ENCODE measurements around the gene BPIFB2.

BPIFB2 gene

DNA sequence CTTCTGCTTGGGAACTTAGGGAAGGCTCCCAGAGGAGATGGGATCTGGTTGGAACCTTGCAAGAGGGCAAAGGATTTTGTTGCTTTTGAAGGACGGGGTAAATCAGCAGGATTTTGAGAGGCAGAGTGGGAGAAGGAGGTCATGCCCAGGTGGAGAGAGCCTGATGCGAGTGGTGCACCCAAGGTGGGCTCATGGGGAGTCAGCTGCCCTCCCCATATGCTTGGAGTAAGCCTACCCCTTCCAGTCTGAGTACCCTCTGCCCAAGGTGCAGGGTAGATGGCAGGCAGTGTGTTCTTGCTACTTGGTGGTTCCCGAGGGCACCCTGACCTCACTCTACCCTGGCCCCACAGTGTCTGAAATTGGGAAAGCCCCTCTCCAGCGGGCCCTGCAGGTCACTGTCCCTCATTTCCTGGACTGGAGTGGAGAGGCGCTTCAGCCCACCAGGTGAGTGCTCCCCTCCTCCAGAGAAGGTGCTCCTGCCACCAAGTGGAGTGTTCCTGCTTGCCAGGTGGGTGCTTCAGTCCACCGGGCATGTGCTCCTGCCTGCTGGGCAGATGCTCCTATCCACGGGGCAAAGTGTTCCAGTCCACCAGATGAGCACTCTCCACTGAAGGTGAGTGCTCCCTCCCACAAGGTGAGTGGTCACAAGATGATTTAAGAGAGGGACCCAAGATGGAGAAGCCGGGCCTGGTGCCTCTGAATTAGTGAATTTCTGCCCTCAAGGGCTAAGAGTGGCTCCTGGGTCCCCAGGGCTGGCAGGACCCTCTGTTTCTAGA lies 3.4 kb downstream of the BPIFB2 start:
- Histone ChIP-seq H2AFZ (ENCODE audit: low read depth) (no peak overlapping the region), H3K9ac (no peak overlapping the region), H3K79me2 (ENCODE audit: insufficient read depth, low read depth) (no peaks in the 10 kb centered on the region), H3K36me3 (ENCODE audit: insufficient read depth) (no peaks in the 10 kb centered on the region), H3K27ac (no peak overlapping the region), H3K4me3 (IDR thresholded peaks at IDR 0.05; ENCODE audit: insufficient read depth, low read depth, low read length) (no peak overlapping the region), H3K4me1 (ENCODE audit: low read depth, poor library complexity, severe bottlenecking) (no peaks in the 10 kb centered on the region), H3K4me2 (no peak overlapping the region), H4K20me1 (ENCODE audit: insufficient read depth) (no peaks in the 10 kb centered on the region), H3K27me3 (ENCODE audit: insufficient read depth, low read depth) (peaks cover 45% of the 10 kb centered on the region)
- TF ChIP-seq CTCF (conservative IDR thresholded peaks at IDR 0.05; ENCODE audit: low read depth, low read length): no peak

DNA sequence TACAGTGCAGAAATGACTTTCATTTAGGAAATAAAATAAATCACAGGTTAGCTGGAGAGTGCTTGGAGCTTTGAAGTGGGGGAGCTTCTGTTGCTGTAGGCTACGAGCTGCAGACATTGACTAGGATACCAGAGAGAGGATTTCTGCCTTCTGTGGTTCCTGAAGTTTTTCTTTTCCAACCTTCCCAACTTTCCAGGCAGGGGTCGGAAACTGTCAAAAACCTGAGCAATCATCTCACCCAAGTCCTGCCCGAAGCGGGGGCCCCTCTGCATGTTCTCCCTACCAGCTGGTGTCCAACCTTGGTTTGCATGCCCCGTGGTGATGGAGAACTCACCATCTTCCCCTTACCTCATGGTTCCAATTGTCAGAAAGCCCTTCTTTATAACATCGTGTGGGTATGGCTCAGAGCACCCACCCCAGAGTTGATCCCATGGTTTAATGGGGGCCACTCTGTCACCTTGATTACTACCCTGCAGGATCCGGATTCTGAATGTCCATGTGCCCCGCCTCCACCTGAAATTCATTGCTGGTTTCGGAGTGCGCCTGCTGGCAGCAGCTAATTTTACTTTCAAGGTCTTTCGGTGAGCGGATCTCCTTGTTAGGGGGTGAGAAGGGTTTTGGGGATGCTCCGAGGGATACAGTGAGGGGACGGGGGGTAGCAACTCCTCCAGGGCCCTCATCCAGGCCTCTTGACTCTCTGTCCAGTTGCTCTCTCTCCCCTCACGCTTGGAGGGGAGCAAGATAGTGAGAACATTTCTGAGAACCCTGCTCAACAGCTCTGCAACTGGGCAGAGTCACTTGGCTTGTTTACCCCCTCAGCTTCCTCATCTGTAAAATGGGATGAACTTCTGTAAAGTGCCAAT lies 5.1 kb downstream of the BPIFB2 start:
- H3K27me3 ChIP-seq (ENCODE audit: insufficient read depth, low read depth): peaks cover 57% of the 10 kb centered on the region

DNA sequence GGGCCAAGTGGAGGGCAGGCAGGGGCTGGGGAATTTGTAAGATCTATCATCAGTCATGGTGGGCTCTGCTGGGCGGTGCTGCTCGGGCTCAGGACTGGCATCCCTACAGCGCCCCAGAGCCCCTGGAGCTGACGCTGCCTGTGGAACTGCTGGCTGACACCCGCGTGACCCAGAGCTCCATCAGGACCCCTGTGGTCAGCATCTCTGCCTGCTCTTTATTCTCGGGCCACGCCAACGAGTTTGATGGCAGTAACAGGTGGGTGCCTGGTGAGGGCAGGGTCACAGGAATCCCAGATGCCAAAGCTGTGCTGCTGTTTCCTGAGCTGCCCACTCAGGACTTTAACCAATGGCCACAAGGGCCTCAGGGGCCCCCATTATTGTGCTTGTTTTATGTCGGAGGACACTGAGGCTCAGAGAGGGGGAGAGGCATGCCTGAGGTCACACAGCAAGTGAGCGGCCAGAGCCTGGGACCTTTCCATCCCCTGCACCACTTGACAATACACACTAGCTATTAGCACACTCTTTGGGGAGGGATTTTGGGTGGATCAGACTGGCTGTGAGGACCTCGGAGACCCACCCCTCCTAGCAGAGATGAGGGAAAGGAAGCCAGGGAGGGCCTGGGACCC lies 6.3 kb downstream of the BPIFB2 start:
- no peak overlapping the region for H3K4me2 ChIP-seq
- H3K9ac ChIP-seq: no peak overlapping the region
- H3K4me1 ChIP-seq (ENCODE audit: low read depth, poor library complexity, severe bottlenecking): no peaks in the 10 kb centered on the region
- no peaks in the 10 kb centered on the region for H4K20me1 ChIP-seq (ENCODE audit: insufficient read depth)
- no peak for TF ChIP-seq CTCF (conservative IDR thresholded peaks at IDR 0.05; ENCODE audit: low read depth, low read length)
- no peak overlapping the region for H3K27ac ChIP-seq
- H3K27me3 ChIP-seq (ENCODE audit: insufficient read depth, low read depth): peaks cover 61% of the 10 kb centered on the region
- no peak overlapping the region for H3K4me3 ChIP-seq (IDR thresholded peaks at IDR 0.05; ENCODE audit: insufficient read depth, low read depth, low read length)
- no peaks in the 10 kb centered on the region for H3K79me2 ChIP-seq (ENCODE audit: insufficient read depth, low read depth)
- no peaks in the 10 kb centered on the region for H3K36me3 ChIP-seq (ENCODE audit: insufficient read depth)
- H2AFZ ChIP-seq (ENCODE audit: low read depth): no peak overlapping the region

More for the DNA sequence above, 5.1 kb downstream of the BPIFB2 start:
- H3K4me3 ChIP-seq (IDR thresholded peaks at IDR 0.05; ENCODE audit: insufficient read depth, low read depth, low read length): no peak overlapping the region
- no peak overlapping the region for H3K27ac ChIP-seq
- no peak overlapping the region for H2AFZ ChIP-seq (ENCODE audit: low read depth)
- no peaks in the 10 kb centered on the region for H3K36me3 ChIP-seq (ENCODE audit: insufficient read depth)
- no peak overlapping the region for H3K4me2 ChIP-seq
- no peak for TF ChIP-seq CTCF (conservative IDR thresholded peaks at IDR 0.05; ENCODE audit: low read depth, low read length)
- H4K20me1 ChIP-seq (ENCODE audit: insufficient read depth): no peaks in the 10 kb centered on the region
- H3K4me1 ChIP-seq (ENCODE audit: low read depth, poor library complexity, severe bottlenecking): no peaks in the 10 kb centered on the region
- no peak overlapping the region for H3K9ac ChIP-seq
- H3K79me2 ChIP-seq (ENCODE audit: insufficient read depth, low read depth): no peaks in the 10 kb centered on the region

GRCh38 chr20:33014336-33015113 lies 7.0 kb downstream of the BPIFB2 start:
- Histone ChIP-seq H3K36me3 (ENCODE audit: insufficient read depth) (no peaks in the 10 kb centered on the region), H3K4me2 (no peak overlapping the region), H2AFZ (ENCODE audit: low read depth) (no peak overlapping the region), H3K4me1 (ENCODE audit: low read depth, poor library complexity, severe bottlenecking) (no peaks in the 10 kb centered on the region), H4K20me1 (ENCODE audit: insufficient read depth) (no peaks in the 10 kb centered on the region), H3K4me3 (IDR thresholded peaks at IDR 0.05; ENCODE audit: insufficient read depth, low read depth, low read length) (no peak overlapping the region), H3K27me3 (ENCODE audit: insufficient read depth, low read depth) (peaks cover 68% of the 10 kb centered on the region), H3K79me2 (ENCODE audit: insufficient read depth, low read depth) (no peaks in the 10 kb centered on the region), H3K9ac (no peak overlapping the region), H3K27ac (no peak overlapping the region)
- no peak for TF ChIP-seq CTCF (conservative IDR thresholded peaks at IDR 0.05; ENCODE audit: low read depth, low read length)

All from KMS-11 (cell line).